Measurements from ENCODE around the gene DSCAML1. TPM values are rescaled to one million over a fixed set of nuclear protein-coding genes. Genes with fewer than 3 reads are reported as not detected.

Gene DSCAML1
- total RNA-seq, 4 donors from 2014 or later = 0.29 to 29.1 (median 3.4) TPM

DNA sequence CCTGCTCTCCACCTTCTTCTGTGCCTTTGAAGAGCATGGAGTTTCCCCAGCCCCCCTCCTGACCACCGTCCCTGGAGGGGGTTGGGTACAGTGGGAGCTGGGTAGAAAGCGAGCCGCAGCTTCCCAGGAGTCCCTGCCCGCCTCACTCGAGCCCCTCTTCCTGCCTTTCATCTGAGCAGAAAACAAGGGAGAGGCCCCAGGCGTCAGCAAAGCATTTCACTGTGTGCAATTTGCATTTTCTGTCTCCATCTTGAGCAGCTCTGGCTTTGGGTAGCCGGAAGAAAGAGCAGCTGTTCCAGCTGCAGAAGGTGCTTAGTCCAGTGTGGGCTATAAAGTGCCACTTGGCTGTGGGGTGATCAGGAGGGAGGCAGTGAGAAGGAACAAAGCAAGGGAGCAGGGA, 239.7 kb downstream of the DSCAML1 start:
- no peaks in the 10 kb centered on the region for H3K9me3 ChIP-seq

DNA sequence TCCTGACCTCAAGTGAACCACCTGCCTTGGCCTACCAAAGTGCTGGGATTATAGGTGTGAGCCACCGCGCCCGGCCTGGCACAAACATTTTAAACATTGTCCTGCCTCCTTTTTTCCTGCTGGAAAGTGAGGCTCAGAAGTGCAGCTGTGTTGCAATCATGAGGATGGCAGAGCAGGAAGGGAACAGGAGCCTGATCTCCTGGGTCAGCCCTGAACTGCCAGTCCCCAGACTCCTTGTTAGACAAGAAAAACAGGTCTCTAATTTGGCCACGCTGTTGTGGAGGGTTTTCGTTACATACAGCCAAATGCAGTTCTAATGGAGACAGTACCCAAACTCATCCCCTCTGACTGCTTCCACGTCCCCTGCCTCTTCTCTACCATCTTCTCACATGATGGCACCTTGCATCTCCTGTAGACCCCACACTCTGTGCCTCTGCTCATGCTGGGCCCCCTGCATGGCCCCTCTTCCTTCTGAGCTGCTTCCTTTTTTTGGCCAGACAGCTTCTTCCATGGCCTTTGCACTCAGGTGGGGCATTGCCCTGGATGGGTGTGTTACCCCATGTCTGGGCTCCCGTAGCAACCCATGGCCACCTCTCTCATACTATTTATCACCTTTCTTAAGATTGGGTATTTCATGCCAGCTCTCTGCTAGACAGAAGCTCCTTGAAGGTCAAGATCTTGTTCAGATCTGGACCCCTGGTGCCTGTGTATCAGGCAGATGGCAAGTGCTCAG, 242.2 kb downstream of the DSCAML1 start:
- Histone ChIP-seq H3K9me3 (no peaks in the 10 kb centered on the region), H3K4me3 (no peak overlapping the region), H3K4me1 (no peaks in the 10 kb centered on the region), H3K27me3 (no peaks in the 10 kb centered on the region), H3K36me3 (no peaks in the 10 kb centered on the region), H3K27ac (no peak overlapping the region)
- no peak for DNase-seq
- TF ChIP-seq POLR2A (IDR thresholded peaks at IDR 0.05) = no peak
- TF ChIP-seq, protein P1, sequence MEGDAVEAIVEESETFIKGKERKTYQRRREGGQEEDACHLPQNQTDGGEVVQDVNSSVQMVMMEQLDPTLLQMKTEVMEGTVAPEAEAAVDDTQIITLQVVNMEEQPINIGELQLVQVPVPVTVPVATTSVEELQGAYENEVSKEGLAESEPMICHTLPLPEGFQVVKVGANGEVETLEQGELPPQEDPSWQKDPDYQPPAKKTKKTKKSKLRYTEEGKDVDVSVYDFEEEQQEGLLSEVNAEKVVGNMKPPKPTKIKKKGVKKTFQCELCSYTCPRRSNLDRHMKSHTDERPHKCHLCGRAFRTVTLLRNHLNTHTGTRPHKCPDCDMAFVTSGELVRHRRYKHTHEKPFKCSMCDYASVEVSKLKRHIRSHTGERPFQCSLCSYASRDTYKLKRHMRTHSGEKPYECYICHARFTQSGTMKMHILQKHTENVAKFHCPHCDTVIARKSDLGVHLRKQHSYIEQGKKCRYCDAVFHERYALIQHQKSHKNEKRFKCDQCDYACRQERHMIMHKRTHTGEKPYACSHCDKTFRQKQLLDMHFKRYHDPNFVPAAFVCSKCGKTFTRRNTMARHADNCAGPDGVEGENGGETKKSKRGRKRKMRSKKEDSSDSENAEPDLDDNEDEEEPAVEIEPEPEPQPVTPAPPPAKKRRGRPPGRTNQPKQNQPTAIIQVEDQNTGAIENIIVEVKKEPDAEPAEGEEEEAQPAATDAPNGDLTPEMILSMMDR (IDR thresholded peaks at IDR 0.05) = no peak
- intact Hi-C loops (cut with DNase I; ENCODE audit: low total_unique reads) = no loop called here

More for the DNA sequence above, 239.7 kb downstream of the DSCAML1 start:
- intact Hi-C loops (cut with DNase I; ENCODE audit: low total_unique reads) = no loop called here
- Histone ChIP-seq H3K4me3 (no peak overlapping the region), H3K4me1 (no peaks in the 10 kb centered on the region), H3K36me3 (no peaks in the 10 kb centered on the region), H3K27me3 (no peaks in the 10 kb centered on the region), H3K27ac (no peak overlapping the region)
- no peak for TF ChIP-seq POLR2A (IDR thresholded peaks at IDR 0.05)
- TF ChIP-seq, protein P1 (IDR thresholded peaks at IDR 0.05) = no peak
- no peak for DNase-seq

DNA sequence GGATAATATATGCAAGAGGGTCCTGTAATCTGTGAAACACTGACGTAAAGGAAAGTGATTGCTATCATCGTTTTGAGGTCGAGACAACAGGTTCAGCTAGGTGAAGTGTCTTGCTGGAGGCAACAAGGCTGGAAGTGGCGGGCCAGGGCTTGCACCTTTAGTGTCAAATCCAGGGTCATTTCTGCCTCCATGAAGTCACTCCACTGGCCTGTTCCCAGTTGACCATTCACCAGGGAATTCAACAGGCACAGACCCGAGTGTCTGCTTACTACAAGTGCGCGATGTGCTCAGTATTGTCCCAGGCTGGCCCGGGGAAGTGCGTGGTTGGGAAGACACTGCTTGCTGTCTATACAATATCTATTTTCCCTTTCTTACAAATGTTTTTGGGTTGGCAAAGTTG, 244.4 kb downstream of the DSCAML1 start:
- Histone ChIP-seq H3K9me3 (no peaks in the 10 kb centered on the region), H3K4me1 (no peaks in the 10 kb centered on the region), H3K4me3 (no peak overlapping the region), H3K27me3 (no peaks in the 10 kb centered on the region), H3K27ac (no peak overlapping the region), H3K36me3 (no peaks in the 10 kb centered on the region)
- intact Hi-C loops (cut with DNase I; ENCODE audit: low total_unique reads) = no loop called here
- TF ChIP-seq, protein P1 (IDR thresholded peaks at IDR 0.05) = no peak
- TF ChIP-seq POLR2A (IDR thresholded peaks at IDR 0.05) = no peak
- DNase-seq = no peak

DNA sequence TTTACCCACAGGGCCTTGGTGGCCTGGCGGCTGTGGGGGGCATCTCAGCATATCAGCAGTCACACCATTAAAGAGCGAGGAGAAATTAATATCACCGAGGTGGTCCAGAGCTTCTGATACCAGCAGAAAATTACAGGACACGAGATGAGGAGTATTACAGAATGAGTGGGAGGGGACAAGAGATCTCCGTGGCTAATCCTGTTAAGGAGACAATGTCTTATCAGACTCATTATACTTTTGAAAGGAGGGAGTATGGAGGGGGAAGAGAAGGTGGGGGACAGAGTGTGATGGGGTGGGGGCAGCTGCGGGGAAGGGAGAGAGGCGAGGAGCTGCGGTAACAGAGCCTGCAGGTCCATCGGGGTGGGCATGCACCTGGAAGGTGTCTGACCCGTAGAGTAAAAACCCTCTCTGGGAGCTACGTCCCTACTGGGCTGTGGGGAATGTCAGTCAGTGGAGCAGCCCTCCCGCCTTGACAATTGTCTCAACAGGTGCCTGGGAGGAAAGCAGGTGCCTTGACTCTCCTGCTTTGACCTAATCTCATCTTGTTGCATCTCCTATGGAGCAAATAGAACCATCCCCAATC, 245.2 kb downstream of the DSCAML1 start:
- H3K36me3 ChIP-seq = no peaks in the 10 kb centered on the region
- TF ChIP-seq POLR2A (IDR thresholded peaks at IDR 0.05) = no peak
- TF ChIP-seq, protein P1 (IDR thresholded peaks at IDR 0.05) = no peak
- H3K4me1 ChIP-seq = no peaks in the 10 kb centered on the region
- H3K4me3 ChIP-seq = no peak overlapping the region
- no peaks in the 10 kb centered on the region for H3K9me3 ChIP-seq
- no peaks in the 10 kb centered on the region for H3K27me3 ChIP-seq
- no peak overlapping the region for H3K27ac ChIP-seq
- intact Hi-C loops (cut with DNase I; ENCODE audit: low total_unique reads) = no loop called here
- no peak for DNase-seq

DNA sequence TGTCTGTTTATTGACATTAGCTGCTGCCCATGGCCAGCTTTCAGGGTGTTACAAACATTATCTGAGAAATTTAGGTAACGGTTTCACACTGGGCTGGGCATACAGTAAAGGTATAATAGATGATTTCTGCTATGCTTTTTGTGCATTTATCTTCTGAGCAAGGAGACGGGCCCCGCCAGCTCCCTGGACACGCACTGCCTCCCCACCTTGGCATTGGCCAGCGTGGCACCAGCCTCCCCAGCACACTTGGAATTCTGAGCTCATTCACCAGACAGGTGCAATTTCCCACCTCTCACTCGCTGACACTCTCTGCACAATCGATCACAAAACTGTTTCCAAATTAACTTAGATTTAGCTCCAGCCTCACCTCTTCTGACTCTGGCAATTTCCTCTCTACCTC, 246.6 kb downstream of the DSCAML1 start:
- H3K27ac ChIP-seq = no peak overlapping the region
- intact Hi-C loops (cut with DNase I; ENCODE audit: low total_unique reads) = no loop called here
- no peaks in the 10 kb centered on the region for H3K4me1 ChIP-seq
- no peaks in the 10 kb centered on the region for H3K27me3 ChIP-seq
- no peak overlapping the region for H3K4me3 ChIP-seq
- no peaks in the 10 kb centered on the region for H3K9me3 ChIP-seq
- no peak for DNase-seq
- TF ChIP-seq POLR2A (IDR thresholded peaks at IDR 0.05) = no peak
- TF ChIP-seq, protein P1 (IDR thresholded peaks at IDR 0.05) = no peak
- no peaks in the 10 kb centered on the region for H3K36me3 ChIP-seq

Measured in uterus (tissue), 4 donors.